Liver (tissue), 9 donors: ENCODE results near the gene CLBA1. TPM values are rescaled to one million over a fixed set of nuclear protein-coding genes. Genes with fewer than 3 reads are reported as not detected.

Source experiments
- DNase-seq: peaks from one replicate; pipeline ENCODE4 v3.0.0-alpha.2; 2017; ENCODE audit warnings: low spot score
- H3K27ac ChIP-seq, 2 donors: one replicate each; pipeline ENCODE4 v1.7.0; 2013; ENCODE audit warnings: inconsistent platforms in 2 of 2, low read length in 2 of 2, control low read depth in 1 of 2, low read depth in 1 of 2, mild to moderate bottlenecking in 1 of 2
- H3K27me3 ChIP-seq, 4 donors: one replicate each; pipeline versions ENCODE4 v1.6.1 to v1.7.0; 2013; ENCODE audit warnings: low read length in 3 of 4, inconsistent platforms in 1 of 4, mild to moderate bottlenecking in 1 of 4, moderate library complexity in 1 of 4; ENCODE audit not compliant: control insufficient read depth in 4 of 4, insufficient read depth in 4 of 4
- H3K36me3 ChIP-seq, 4 donors: one replicate each; pipeline versions ENCODE4 v1.6.1 to v1.7.0; 2013; ENCODE audit warnings: low read length in 3 of 4, mild to moderate bottlenecking in 3 of 4, low read depth in 1 of 4, moderate library complexity in 1 of 4; ENCODE audit not compliant: control insufficient read depth in 4 of 4, insufficient read depth in 3 of 4
- H3K4me1 ChIP-seq, 4 donors: one replicate each; pipeline versions ENCODE4 v1.6.1 to v1.7.0; 2013; ENCODE audit warnings: low read length in 3 of 4, mild to moderate bottlenecking in 3 of 4, moderate library complexity in 1 of 4; ENCODE audit not compliant: control insufficient read depth in 4 of 4, insufficient read depth in 4 of 4
- H3K4me3 ChIP-seq, 3 donors: one replicate each; pipeline versions ENCODE4 v1.6.1 to v1.7.0; 2013; ENCODE audit warnings: low read length in 3 of 3, control low read depth in 1 of 3, low read depth in 1 of 3, mild to moderate bottlenecking in 1 of 3
- H3K9ac ChIP-seq, 2 donors: one replicate each; pipeline ENCODE4 v1.7.0; 2013; ENCODE audit warnings: low read length in 2 of 2, mild to moderate bottlenecking in 2 of 2, moderate library complexity in 2 of 2, control low read depth in 1 of 2, low read depth in 1 of 2
- H3K9me3 ChIP-seq, 4 donors: one replicate each; pipeline versions ENCODE4 v1.6.1 to v1.7.0; 2013; ENCODE audit warnings: low read length in 3 of 4; ENCODE audit not compliant: control insufficient read depth in 4 of 4
- EGR1 ChIP-seq, 2 donors: IDR thresholded peaks; 2 replicates each; pipeline ENCODE4 v1.6.1; 2016 to 2018; ENCODE audit warnings: antibody characterized with exemption in 2 of 2, low read depth in 2 of 2
- FOXA1 ChIP-seq: IDR thresholded peaks from 2 replicates; pipeline ENCODE4 v1.6.1; 2016; ENCODE audit warnings: antibody characterized with exemption
- GABPA ChIP-seq, 2 donors: IDR thresholded peaks in 1 of 2; conservative IDR thresholded peaks in 1 of 2; 2 replicates each; pipeline ENCODE4 v1.6.1; 2016; ENCODE audit warnings: antibody characterized with exemption in 2 of 2, mild to moderate bottlenecking in 1 of 2, moderate library complexity in 1 of 2
- HNF4A ChIP-seq, 2 donors: conservative IDR thresholded peaks; 2 replicates each; pipeline ENCODE4 v1.6.1; 2016; ENCODE audit warnings: antibody characterized with exemption in 2 of 2, mild to moderate bottlenecking in 2 of 2
- HNF4G ChIP-seq: IDR thresholded peaks from 2 replicates; pipeline ENCODE4 v1.6.1; 2016; ENCODE audit warnings: antibody characterized with exemption
- JUND ChIP-seq, 2 donors: IDR thresholded peaks; 2 replicates each; pipeline ENCODE4 v1.6.1; 2016; ENCODE audit warnings: antibody characterized with exemption in 2 of 2
- RAD21 ChIP-seq, 2 donors: IDR thresholded peaks; 2 replicates each; pipeline ENCODE4 v1.6.1; 2016; ENCODE audit warnings: antibody characterized with exemption in 2 of 2, mild to moderate bottlenecking in 2 of 2
- REST ChIP-seq: IDR thresholded peaks from 2 replicates; pipeline ENCODE4 v1.6.1; 2016; ENCODE audit warnings: antibody characterized with exemption, mild to moderate bottlenecking
- RXRA ChIP-seq, 2 donors: IDR thresholded peaks; 2 replicates each; pipeline ENCODE4 v1.6.1; 2017 to 2018; ENCODE audit warnings: antibody characterized with exemption in 2 of 2, mild to moderate bottlenecking in 1 of 2
- SP1 ChIP-seq: IDR thresholded peaks from 2 replicates; pipeline ENCODE4 v1.6.1; 2018; ENCODE audit warnings: antibody characterized with exemption, mild to moderate bottlenecking
- TAF1 ChIP-seq: conservative IDR thresholded peaks from 2 replicates; pipeline ENCODE4 v1.6.1; 2016; ENCODE audit warnings: antibody characterized with exemption, mild to moderate bottlenecking
- YY1 ChIP-seq: IDR thresholded peaks from 2 replicates; pipeline ENCODE4 v1.6.1; 2016; ENCODE audit warnings: antibody characterized with exemption, mild to moderate bottlenecking
- ZBTB33 ChIP-seq: IDR thresholded peaks from 2 replicates; pipeline ENCODE4 v1.6.1; 2016; ENCODE audit warnings: antibody characterized with exemption
- WGBS: extraction: QIAGEN DNeasy Blood & Tissue Kit; methylation state at CpG from one replicate; pipeline ENCODE4 v1.1.7; 2013; 5-methylcytosine and 5-hydroxymethylcytosine counted together
- polyA plus RNA-seq, 2 donors: library from polyadenylated mRNA; stranded (reverse) in 1 of 2; unstranded in 1 of 2; fragments of 200-250 nt in 1 of 2; fragments of >200 nt in 1 of 2; fragmentation: Nextera tagmentation in 1 of 2; extraction: Ambion mirVana in 1 of 2; gene quantifications; one replicate each; pipeline versions ENCODE4 v1.2.1 to v1.2.3, GENCODE V29; 2013 to 2015
- total RNA-seq, 2 donors: library from RNA; depleted of rRNA; stranded (reverse); fragments of >200 nt; gene quantifications; one replicate each; pipeline ENCODE4 v1.2.3, GENCODE V29; 2014
- TF ChIP-seq, protein P1 (sequence below): fragments of 150-350 bp; IDR thresholded peaks from 2 replicates; pipeline ENCODE4 v1.5.1; 2017; ENCODE audit warnings: improper control_type of control experiment, low read depth, low read length; ENCODE audit not compliant: missing input control
- donor health status: healthy.
- donor health status: healthy.
- donor health status: healthy.
- donor health status: healthy.
- donor health status: healthy.

CLBA1 gene
- total and polyA plus RNA-seq, 4 donors, result 0.98 to 3.9 (median 2.3) TPM

DNA sequence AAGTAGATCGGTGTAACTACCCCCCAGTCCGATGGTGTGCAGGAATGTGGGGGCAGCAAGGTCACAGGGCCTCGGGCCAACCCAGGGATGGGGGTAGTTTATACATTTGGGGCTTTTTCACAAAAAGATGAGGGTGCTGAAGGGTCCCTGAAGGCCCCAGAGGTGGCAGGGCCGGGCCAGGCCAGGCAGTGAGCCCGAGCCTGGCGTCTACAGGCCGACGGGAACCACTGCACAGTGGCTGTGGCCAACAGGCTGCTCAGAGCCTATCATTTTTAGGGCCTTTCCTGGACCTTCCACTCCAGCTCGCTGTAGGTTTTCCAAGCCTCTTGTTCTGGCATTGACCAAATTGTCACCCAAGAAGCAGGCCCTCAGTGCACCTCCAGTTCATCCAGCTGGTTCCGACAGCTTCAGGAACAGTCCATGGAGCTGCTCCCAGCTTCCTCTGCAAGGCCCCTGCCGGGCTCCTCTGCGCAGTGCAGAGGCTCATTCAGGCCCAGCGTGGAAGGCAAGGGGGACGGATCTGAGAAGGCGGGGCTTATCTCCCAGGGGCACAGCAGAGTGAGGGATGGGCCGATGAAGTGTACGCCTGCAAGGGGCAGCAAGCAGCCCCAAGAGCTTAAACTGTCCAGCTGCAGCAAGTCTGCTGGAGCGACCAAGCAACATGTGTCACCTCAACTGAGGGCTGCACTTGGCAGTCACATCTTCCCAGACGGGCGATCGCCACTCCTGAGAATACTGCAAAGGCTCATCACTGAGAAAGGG is 21.4 kb downstream of the CLBA1 start:
- 92% methylated on average over 21 of the region's 21 CpGs for WGBS
- no peak for TF ChIP-seq ZBTB33
- TF ChIP-seq GABPA (IDR thresholded peaks at IDR 0.05 in 1 of 2, conservative IDR thresholded peaks at IDR 0.05 in 1 of 2), result no peak
- no peak for TF ChIP-seq HNF4A (conservative IDR thresholded peaks at IDR 0.05)
- no peak for TF ChIP-seq HNF4G
- TF ChIP-seq, protein P1, sequence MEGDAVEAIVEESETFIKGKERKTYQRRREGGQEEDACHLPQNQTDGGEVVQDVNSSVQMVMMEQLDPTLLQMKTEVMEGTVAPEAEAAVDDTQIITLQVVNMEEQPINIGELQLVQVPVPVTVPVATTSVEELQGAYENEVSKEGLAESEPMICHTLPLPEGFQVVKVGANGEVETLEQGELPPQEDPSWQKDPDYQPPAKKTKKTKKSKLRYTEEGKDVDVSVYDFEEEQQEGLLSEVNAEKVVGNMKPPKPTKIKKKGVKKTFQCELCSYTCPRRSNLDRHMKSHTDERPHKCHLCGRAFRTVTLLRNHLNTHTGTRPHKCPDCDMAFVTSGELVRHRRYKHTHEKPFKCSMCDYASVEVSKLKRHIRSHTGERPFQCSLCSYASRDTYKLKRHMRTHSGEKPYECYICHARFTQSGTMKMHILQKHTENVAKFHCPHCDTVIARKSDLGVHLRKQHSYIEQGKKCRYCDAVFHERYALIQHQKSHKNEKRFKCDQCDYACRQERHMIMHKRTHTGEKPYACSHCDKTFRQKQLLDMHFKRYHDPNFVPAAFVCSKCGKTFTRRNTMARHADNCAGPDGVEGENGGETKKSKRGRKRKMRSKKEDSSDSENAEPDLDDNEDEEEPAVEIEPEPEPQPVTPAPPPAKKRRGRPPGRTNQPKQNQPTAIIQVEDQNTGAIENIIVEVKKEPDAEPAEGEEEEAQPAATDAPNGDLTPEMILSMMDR, result no peak
- TF ChIP-seq JUND (IDR thresholded peaks at IDR 0.05), result no peak
- no peak for TF ChIP-seq RAD21 (IDR thresholded peaks at IDR 0.05)
- TF ChIP-seq SP1, result no peak
- TF ChIP-seq REST, result no peak
- TF ChIP-seq EGR1 (IDR thresholded peaks at IDR 0.05; ENCODE audit: low read depth in 2 of 2), result no peak
- no peak for TF ChIP-seq FOXA1
- no peak for TF ChIP-seq TAF1
- Histone ChIP-seq H3K9ac (no peak overlapping the region), H3K4me1 (peaks cover 0 to 3% (median 0%) of the 10 kb centered on the region in 4 donors), H3K4me3 (no peak overlapping the region), H3K27ac (no peak overlapping the region), H3K9me3 (no peaks in the 10 kb centered on the region), H3K27me3 (no peaks in the 10 kb centered on the region), H3K36me3 (peaks cover 0 to 17% (median under 1%) of the 10 kb centered on the region in 4 donors)
- DNase-seq, result no peak

- Histone ChIP-seq H3K27me3 (no peaks in the 10 kb centered on the region), H3K9ac (no peak overlapping the region), H3K36me3 (peaks cover 0 to 17% (median under 1%) of the 10 kb centered on the region in 4 donors), H3K27ac (no peak overlapping the region), H3K4me1 (peaks cover 0 to 3% (median 0%) of the 10 kb centered on the region in 4 donors), H3K4me3 (no peak overlapping the region), H3K9me3 (no peaks in the 10 kb centered on the region)
- WGBS, result 97% methylated on average over 19 of the region's 19 CpGs
- TF ChIP-seq YY1, result no peak
- TF ChIP-seq GABPA (IDR thresholded peaks at IDR 0.05 in 1 of 2, conservative IDR thresholded peaks at IDR 0.05 in 1 of 2), result no peak
- no peak for TF ChIP-seq RAD21 (IDR thresholded peaks at IDR 0.05)
- TF ChIP-seq HNF4A (conservative IDR thresholded peaks at IDR 0.05), result no peak
- no peak for TF ChIP-seq RXRA (IDR thresholded peaks at IDR 0.05)
- TF ChIP-seq HNF4G, result no peak
- TF ChIP-seq JUND (IDR thresholded peaks at IDR 0.05), result no peak
- no peak for DNase-seq
These were observed 22.1 kb downstream of the CLBA1 start for GRCh38 chr14:105007593-105008264.
